ENCODE measurements around the gene FOXC1. TPM values are rescaled to one million over a fixed set of nuclear protein-coding genes. Genes with fewer than 3 reads are reported as not detected.

The FOXC1 gene
- total and polyA plus RNA-seq, 2 of the 13 experiments (the other 11 are each of a cell fraction or from before 2014, with no cell fraction given) = 0.44 to 0.55 TPM

- no peak for DNase-seq (ENCODE audit: low spot score)
- Histone ChIP-seq H3K4me2 (ENCODE audit: low read depth, low read length) (no peak overlapping the region), H3K36me3 (replicated peaks in 1 of 2; ENCODE audit: control insufficient read depth in 1 of 2, insufficient read depth in 2 of 2, low read length in 2 of 2) (peaks cover 3 to 44% of the 10 kb centered on the region in 2 experiments; a peak in 3 of 5 replicates), H4K20me1 (ENCODE audit: insufficient read depth, low read length) (no peaks in the 10 kb centered on the region; the same call in 1 of the 2 replicates), H3K9me3 (ENCODE audit: low read length) (no peaks in the 10 kb centered on the region), H3K4me1 (ENCODE audit: insufficient read depth, low read length) (no peaks in the 10 kb centered on the region), H3K9ac (ENCODE audit: insufficient read depth, low read depth, low read length) (no peak overlapping the region), H3K27me3 (ENCODE audit: control insufficient read depth in 1 of 2, insufficient read depth in 2 of 2, low read length in 2 of 2) (no peaks in the 10 kb centered on the region), H3K27ac (ENCODE audit: extremely low read length, insufficient read depth, low read length) (no peak overlapping the region), H3K4me3 (replicated peaks in 1 of 3; ENCODE audit: insufficient read depth in 1 of 3, low read depth in 2 of 3, low read length in 3 of 3) (no peak overlapping the region), H2AFZ (ENCODE audit: low read length) (no peak overlapping the region), H3K79me2 (ENCODE audit: insufficient read depth, low read length) (no peaks in the 10 kb centered on the region)
- no peak for ATAC-seq
- in situ Hi-C loops (cut with HindIII; ENCODE audit: extremely low pct_ligation_motif_present, low pct_unique_long_range_greater_than_20kb) (no loop called here), intact Hi-C loops (cut with micrococcal nuclease; ENCODE audit: unreplicated experiment) (no loop called here)
- TF ChIP-seq ZNF20 (CRISPR knock-in tag; IDR thresholded peaks at IDR 0.05) (no peak), ZNF441 (CRISPR knock-in tag; IDR thresholded peaks at IDR 0.05; ENCODE audit: borderline replicate concordance) (no peak), RBM22 (optimal IDR thresholded peaks at IDR 0.05; ENCODE audit: low read length) (peak; percentile 5)
- no TSS peak for BruUV-seq (replicated peaks)
- ChIA-PET CTCF (ENCODE audit: low intra/inter-chr PET ratio, low total read pairs) (no interaction called here), POLR2A (no interaction called here)
- no peak for FAIRE-seq
- 99% methylated on average over 3 of the region's 9 CpGs for WGBS (ENCODE audit: low lambda C conversion rate)
These were observed 26.6 kb downstream of the FOXC1 start for GRCh38 chr6:1636272-1636825.

GRCh38 chr6:1636971-1637871 is 27.5 kb downstream of the FOXC1 start:
- H3K9me3 ChIP-seq (ENCODE audit: low read length) = no peaks in the 10 kb centered on the region
- ChIA-PET POLR2A (no interaction called here), CTCF (ENCODE audit: low intra/inter-chr PET ratio, low total read pairs) (no interaction called here)
- intact Hi-C loops (cut with micrococcal nuclease; ENCODE audit: unreplicated experiment) = no loop called here
- no peak overlapping the region for H3K27ac ChIP-seq (ENCODE audit: extremely low read length, insufficient read depth, low read length)
- peak; percentile 40 for ATAC-seq
- no peaks in the 10 kb centered on the region; the same call in 1 of the 2 replicates for H4K20me1 ChIP-seq (ENCODE audit: insufficient read depth, low read length)
- FAIRE-seq = no peak
- WGBS (ENCODE audit: low lambda C conversion rate) = 98% methylated on average over 8 of the region's 20 CpGs
- H3K36me3 ChIP-seq (replicated peaks in 1 of 2; ENCODE audit: control insufficient read depth in 1 of 2, insufficient read depth in 2 of 2, low read length in 2 of 2) = peaks cover 3 to 48% of the 10 kb centered on the region in 2 experiments; a peak in 3 of 5 replicates
- H2AFZ ChIP-seq (ENCODE audit: low read length) = no peak overlapping the region
- no peaks in the 10 kb centered on the region for H3K27me3 ChIP-seq (ENCODE audit: control insufficient read depth in 1 of 2, insufficient read depth in 2 of 2, low read length in 2 of 2)
- DNase-seq (ENCODE audit: low spot score) = no peak
- in situ Hi-C loops (cut with HindIII; ENCODE audit: extremely low pct_ligation_motif_present, low pct_unique_long_range_greater_than_20kb) = no loop called here
- no peaks in the 10 kb centered on the region for H3K79me2 ChIP-seq (ENCODE audit: insufficient read depth, low read length)
- no TSS peak for BruUV-seq (replicated peaks)
- no peak overlapping the region for H3K4me2 ChIP-seq (ENCODE audit: low read depth, low read length)
- H3K9ac ChIP-seq (ENCODE audit: insufficient read depth, low read depth, low read length) = no peak overlapping the region
- H3K4me3 ChIP-seq (replicated peaks in 1 of 3; ENCODE audit: insufficient read depth in 1 of 3, low read depth in 2 of 3, low read length in 3 of 3) = no peak overlapping the region
- H3K4me1 ChIP-seq (ENCODE audit: insufficient read depth, low read length) = no peaks in the 10 kb centered on the region
- TF ChIP-seq KLF15 (CRISPR knock-in tag; IDR thresholded peaks at IDR 0.05; ENCODE audit: borderline replicate concordance) = no peak
- TF ChIP-seq MAFK (conservative IDR thresholded peaks at IDR 0.05 in 1 of 2, IDR thresholded peaks at IDR 0.05 in 1 of 2; ENCODE audit: low read length in 2 of 2) = peak; percentile 55 to 69
- TF ChIP-seq, protein P1, sequence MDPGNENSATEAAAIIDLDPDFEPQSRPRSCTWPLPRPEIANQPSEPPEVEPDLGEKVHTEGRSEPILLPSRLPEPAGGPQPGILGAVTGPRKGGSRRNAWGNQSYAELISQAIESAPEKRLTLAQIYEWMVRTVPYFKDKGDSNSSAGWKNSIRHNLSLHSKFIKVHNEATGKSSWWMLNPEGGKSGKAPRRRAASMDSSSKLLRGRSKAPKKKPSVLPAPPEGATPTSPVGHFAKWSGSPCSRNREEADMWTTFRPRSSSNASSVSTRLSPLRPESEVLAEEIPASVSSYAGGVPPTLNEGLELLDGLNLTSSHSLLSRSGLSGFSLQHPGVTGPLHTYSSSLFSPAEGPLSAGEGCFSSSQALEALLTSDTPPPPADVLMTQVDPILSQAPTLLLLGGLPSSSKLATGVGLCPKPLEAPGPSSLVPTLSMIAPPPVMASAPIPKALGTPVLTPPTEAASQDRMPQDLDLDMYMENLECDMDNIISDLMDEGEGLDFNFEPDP (CRISPR knock-in tag; conservative IDR thresholded peaks at IDR 0.05) = no peak
- peak; percentile 93 for TF ChIP-seq NFE2L2 (IDR thresholded peaks at IDR 0.05; ENCODE audit: low read length)
- no peak for TF ChIP-seq ZNF672 (CRISPR knock-in tag; IDR thresholded peaks at IDR 0.05)
- TF ChIP-seq ZNF687 (CRISPR knock-in tag; IDR thresholded peaks at IDR 0.05) = peak; percentile 43

All from HepG2 (cell line).